Stimulated activated CD8-positive, alpha-beta memory T cell treated with anti-CD3 and anti-CD28 coated beads, Interleukin-4, amount 100 ng/mL, for 24 hours (primary cell): ENCODE data around the gene COL24A1.
"Not testable (repeated sequence)": the region's sequence is repeated elsewhere in the genome, so short reads cannot be mapped to it uniquely, and the experiment has no call there.

Experiments used
- DNase-seq: peaks from one replicate; pipeline ENCODE4 v3.0.0-alpha.2; 2020; ENCODE audit warnings: low read depth

COL24A1 gene

DNA sequence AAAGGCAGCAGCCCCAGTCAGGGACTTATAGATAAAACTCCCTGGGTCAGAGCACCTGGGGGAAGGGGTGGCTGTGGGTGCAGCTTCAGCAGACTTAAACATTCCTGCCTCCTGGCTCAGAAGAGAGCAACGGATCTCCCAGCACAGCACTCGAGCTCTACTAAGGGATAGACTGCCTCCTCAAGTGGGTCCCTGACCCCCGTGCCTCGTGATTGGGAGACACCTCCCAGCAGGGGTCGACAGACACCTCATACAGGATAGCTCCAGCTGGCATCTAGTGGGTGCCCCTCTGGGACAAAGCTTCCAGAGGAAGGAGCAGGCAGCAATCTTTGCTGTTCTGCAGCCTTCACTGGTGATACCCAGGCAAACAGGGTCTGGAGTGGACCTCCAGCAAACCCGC lies 84.1 kb downstream of the COL24A1 start:
- not testable (repeated sequence) for DNase-seq

DNA sequence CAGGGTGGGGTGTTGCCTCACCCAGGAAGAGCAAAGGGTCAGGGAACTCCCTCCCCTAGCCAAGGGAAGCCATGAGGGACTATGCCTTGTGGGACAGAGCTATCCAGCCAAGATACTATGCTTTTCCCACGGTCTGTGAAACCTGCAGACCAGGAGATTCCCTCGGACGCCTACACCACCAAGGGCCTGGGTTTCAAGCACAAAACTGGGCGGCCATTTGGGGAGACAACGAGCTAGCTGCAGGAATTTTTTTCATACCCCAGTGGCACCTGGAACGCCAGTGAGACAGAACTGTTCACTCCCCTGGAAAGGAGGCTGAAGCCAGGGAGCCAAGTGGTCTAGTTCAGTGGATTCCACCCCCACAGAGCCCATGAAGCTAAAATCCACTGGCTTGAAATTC lies 84.7 kb downstream of the COL24A1 start:
- not testable (repeated sequence) for DNase-seq

DNA sequence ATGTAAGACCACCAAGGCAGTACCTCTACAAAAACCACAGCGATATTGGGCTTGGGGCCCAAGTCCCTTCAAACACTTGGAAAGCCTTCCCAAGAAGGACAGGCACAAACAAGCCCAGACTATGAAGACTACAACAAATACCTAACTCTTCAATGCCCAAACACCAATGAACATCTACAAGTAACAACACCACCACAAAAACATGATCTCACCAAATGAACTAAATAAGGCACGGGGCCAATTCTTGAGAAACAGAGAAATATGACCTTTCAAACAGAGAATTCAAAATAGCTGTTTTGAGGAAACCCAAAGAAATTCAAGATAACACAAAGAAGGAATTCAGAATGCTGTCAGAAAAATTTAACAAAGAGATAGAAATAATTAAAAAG lies 86.8 kb downstream of the COL24A1 start:
- DNase-seq = no peak

DNA sequence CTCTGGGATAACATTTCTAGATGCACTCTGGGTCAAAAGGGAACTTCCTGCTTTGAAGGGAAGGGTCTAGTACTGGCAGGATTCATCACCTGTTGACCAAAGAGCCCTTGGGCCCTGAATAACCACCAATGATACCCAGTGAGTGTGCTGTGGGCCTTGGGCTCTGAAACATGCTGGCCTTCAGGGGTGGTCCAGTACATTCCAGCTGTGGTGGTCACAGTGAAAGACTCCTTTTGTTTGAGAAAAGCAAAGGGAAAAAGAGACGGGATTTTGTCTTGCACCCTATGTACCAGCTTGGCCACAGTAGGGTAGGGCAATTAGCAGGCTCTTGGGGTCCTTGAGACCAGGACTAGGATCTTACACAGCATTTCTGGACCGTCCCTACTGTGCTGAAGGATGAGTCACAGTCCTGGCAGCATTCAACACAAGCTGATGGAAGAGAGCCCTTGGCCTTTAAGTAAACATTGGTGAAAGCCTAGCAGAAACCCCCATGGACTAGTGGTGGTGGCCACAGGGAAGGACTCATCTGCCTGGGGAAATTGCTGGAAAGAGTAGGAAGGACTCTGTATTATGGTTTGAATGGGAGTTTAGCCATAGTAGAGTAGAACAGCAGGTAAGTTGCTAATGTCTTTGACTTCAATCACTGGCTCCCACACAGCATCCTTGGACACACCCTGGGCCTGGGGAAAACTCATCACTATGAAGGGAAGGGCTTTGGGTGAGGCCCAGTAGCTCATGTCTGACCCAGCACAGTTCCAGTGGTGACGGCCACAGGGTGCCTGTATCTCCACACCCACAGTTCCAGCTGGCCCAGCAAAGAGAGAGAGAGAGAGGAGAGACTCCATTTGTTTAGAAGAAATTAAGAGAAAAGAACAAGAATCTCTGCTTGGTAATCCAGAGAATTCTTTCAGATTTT lies 87.5 kb downstream of the COL24A1 start:
- no peak for DNase-seq

DNA sequence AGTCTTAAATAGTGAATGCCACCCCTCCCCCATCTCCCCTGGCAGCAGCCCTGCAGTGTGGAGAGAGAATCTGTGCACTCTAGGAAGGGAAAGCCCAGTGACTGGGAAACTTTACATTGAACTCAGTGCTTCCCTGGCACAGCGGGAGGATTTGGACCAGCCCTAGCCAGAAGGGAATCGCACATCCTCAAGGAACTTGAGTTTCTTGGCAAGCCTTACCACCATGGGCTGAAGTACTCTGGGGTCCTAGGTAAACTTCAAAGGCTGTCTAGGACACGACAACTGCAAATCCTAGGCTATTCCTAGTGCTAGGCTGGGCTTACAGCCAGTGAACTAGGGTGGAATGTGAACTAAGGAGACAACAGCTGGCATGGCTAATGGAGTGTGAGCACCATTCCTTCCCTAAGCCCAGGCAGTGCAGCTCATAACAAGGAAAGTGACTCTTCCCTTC lies 88.3 kb downstream of the COL24A1 start:
- DNase-seq = no peak

DNA sequence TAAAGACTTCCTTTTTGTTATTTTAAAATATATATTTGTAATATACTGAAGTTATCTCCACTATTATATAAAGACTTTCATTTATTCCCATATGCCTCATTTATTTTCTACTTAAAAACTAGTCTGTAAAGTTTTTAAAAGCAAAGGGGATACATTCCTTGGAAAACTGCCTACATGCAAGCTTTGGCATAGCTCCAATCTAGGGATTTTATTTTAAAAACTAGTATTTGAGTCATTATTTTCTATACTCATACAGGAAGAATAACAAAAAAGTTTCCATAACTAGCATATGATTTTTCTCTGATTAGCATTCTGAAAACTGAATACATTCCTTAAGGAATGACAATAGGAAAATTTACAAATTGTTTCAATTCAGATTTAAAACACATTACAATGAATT lies 88.9 kb downstream of the COL24A1 start:
- DNase-seq = no peak

DNA sequence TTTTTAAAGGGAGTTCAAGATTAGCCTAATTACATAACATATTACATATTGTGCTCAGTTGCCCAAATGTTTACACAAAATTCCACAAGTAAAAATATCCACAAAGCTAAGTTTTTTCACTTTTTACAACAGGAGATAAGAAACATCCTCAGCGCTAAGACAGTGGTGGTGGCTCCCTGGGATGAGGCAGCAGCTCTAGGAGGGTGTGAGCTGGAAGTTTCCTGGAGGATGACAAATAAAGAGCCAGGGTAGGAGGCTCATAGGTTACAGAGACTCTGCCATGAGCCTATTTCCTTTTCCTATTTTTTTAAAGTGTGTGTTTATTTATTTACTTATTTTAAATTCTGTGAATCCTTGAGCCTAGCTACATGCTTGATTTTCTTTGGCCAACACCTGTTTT lies 91.7 kb downstream of the COL24A1 start:
- DNase-seq = no peak

DNA sequence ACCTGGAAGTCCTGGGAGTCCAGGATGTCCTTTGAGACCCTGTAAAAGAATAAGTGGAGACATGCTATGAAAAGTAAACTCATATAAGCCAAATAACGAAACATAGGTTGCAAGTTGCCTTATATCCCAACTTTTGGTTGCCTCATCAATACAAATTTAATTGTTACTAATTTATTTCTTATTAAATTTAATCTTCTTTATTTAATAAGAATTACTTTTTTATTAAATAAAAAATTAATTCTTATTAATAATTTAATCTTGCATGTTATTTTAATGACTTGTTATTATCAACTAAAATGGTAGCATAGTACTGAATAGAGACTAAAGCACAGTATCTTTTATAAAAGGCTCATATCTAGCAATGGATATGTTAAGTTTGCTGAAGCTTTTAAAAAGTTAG lies 92.9 kb downstream of the COL24A1 start:
- no peak for DNase-seq

DNA sequence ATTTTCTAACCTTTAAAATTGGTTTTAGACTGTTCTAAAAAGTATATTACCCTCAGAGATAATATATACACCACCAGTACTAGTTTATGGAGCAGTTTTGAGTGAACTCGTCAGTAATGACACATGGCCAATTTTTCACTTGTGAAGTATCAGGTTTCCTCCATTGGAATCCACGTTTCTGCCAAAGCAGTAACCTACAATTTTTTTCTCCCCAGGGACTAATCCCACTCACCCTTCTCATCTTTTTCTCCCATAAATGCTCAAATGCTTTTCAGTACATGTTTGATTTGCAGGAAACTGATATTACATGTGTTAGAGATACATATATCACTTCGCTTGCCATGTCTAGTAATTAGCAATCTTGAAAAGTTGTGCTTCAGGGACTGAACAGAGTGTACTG lies 94.1 kb downstream of the COL24A1 start:
- DNase-seq = no peak

DNA sequence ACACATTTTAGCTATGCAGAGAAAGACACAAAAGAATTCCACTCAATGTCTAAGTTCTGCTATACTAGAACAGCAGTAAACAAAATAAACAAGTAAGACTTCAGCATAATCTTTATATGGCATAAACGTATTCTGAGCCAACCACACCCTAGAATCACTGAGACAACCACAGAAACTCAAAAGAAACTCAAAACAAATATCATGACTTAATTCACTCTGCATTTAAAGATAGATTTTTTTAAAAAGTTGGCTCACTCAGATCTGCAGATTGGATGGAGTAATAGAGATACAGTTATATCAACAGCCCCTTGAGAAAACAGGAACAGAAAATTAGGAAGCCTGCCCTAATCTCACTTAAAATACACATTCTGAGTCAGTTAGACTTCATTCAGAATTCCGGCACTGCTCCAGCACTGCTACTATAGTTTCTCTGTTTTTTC lies 95.0 kb downstream of the COL24A1 start:
- no peak for DNase-seq

DNA sequence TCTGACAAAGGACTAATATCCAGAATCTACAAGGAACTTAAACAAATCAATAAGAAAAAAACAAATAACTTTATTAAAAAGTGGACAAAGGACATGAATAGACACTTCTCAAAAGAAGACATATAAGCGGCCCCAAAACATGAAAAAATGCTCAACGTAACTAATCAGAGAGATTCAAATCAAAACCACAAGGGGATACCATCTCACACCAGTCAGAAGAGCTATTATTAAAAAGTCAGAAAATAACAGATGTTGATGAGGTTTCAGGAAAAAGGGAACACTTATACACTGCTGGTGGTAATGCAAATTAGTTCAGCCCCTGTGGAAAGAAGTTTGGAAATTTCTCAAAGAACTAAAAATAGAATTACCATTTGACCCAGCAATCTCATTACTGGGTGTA lies 102.2 kb downstream of the COL24A1 start:
- no peak for DNase-seq

DNA sequence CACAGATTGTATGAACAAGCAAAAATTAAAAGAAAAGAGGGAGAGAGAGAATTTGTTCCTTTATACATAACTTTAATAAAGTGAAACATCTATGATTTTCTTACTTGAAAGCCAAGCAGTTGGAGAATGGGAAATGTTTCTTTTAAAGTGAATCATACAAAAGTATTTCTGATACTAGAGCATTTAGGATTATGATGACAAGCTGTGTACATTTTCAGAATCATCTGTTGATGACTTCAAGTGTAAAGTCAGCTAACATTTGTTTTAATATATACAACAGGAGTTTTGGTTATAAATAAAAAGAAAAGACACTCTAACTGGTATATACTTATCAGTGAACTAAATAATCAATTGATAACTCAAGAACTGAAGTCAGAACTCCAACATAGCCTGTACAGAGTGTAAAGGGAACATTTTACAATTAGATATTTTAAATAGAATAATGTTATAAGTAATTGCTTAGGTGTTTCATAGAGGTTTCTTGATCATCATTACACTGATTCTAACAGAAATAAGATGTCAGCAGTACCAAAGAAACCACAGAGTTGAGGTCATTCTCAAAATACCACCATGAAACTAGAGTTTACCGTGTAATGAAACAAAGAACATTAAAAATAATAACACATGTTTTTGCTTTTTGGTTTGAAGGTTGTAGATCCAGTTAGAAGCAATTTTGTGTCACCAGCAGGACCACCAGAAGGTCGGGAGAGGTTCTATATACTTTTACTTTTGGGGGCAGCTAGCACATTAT lies 103.4 kb downstream of the COL24A1 start:
- DNase-seq = no peak

DNA sequence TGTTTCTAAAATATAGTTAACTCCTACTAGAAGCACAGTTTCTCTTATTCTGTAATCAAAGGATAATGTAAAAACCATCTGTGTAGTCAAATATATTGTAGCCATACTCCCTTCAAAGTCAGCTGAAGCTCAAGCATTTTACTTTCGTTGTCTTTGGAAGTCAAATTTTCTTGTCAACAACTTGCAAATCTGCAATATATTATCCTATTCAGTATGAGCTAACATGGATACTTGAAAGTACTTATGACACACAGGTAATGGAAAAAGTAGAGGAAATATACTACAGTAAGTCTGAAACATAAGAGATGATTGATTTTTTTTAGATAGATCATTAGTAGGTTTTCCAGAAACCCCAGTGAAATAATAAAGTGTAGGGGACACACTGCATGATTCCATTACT lies 121.5 kb downstream of the COL24A1 start:
- no peak for DNase-seq

DNA sequence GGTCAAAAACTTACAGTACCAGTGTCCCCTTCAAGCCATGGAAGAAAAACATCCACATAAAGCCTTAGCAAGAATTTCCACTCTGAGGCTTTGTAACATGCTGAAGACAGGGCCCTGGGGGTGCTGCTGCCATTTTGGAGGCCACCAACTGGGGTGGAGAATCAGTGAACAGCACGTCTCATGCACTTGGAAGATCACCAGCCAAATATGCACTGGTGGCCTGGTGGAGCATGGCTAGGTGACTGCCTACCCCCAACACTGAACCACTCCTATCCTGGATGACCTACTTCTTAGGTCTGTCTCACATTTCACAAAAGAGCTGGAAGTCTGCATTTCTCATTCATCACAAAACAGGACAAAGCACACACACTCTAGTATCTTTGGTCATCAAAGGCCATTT lies 126.4 kb downstream of the COL24A1 start:
- DNase-seq = no peak

DNA sequence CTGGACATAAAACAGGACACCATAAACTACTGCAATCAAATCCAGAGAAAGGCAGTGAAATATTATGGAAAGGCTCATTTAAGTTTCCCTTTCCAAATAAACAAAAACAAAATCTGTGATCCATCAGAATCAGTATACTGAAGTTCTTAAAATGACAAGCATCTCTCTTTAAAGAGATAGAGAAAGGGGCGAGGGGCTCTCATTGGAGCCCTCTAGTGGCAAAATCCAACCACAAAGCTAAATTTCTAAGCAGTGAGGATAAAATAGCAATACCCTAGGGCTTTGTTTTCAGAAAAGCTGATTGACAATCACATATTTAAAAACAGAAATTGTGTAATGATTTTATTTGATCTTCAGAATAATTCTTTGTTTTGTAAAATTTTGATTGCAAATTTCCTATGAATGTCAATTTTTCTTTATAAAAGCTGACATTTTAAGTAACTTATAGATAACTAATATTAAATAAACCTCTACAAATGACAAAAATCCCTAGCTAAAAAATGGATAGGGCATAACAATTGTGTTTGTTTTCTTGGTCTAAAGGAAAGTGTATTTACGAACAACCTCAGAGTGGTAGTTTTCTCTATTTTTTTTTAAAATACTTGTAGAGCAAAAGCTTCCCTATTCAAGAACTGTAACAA lies 138.2 kb downstream of the COL24A1 start:
- DNase-seq = no peak

DNA sequence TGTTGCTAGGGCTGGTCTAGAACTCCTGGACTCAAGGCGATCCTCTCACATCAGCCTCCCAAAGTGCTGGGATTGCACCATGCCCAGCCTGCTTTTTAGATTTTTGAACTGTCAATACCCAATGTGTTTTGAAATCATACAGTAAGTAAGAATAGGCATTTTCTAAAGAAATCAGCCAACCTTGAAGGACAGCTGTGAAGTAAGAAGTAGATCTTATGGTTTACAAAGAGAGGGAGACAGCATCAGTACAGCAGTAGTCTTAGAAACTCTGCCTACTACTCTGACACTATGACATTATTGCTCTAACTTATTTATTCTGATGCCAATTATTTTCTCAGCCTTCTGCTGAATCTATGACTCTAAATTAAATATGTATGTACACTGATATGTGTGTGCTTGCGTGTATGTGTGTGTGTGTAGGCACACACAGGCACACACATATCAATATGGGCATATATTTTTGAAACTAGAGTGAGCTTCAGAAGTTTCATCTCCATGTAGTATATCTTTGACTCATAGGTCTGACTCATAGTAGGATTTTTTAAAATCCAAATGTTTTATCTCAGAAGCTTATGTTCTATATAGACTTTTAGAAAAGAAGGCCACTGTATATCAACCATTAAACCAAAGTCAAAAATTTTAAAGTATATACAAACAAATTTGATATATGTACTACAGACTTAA lies 140.4 kb downstream of the COL24A1 start:
- DNase-seq = no peak

DNA sequence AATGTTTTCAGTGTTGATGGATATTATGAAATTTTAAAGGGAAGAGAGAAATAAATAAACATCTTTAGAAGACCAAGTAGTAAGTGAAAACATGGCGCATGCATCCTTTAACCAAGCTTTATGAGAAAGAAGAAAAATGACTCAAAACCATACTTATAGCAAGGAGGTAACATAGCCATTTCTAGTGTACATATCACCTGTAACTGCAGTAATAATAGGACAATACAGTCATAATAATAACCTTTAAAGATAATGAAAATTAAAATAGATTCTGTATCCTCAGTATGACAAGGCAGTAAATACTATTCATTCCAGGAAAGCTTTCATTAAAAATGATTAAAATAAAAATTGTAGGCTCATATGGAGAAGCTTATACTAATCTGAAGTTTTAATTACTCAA lies 141.2 kb downstream of the COL24A1 start:
- DNase-seq = no peak

DNA sequence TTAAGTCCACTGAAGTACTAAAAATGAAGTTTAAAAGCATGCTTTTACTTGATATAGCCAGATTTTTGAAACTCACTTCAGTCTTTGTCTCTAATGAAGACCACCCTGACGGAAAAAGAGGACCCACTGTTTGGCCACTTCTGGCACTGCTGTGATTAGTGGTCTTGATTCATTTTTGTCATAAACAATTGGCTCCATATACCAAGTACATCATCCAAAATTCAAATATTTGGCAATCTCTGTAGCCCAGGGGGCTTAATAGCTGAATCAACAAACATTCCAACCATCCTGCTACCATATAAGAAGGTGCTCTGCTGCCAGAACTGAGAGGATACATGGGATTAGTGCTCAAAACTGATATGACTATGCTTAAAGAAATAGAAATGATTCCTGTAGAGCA lies 156.0 kb downstream of the COL24A1 start:
- no peak for DNase-seq

DNA sequence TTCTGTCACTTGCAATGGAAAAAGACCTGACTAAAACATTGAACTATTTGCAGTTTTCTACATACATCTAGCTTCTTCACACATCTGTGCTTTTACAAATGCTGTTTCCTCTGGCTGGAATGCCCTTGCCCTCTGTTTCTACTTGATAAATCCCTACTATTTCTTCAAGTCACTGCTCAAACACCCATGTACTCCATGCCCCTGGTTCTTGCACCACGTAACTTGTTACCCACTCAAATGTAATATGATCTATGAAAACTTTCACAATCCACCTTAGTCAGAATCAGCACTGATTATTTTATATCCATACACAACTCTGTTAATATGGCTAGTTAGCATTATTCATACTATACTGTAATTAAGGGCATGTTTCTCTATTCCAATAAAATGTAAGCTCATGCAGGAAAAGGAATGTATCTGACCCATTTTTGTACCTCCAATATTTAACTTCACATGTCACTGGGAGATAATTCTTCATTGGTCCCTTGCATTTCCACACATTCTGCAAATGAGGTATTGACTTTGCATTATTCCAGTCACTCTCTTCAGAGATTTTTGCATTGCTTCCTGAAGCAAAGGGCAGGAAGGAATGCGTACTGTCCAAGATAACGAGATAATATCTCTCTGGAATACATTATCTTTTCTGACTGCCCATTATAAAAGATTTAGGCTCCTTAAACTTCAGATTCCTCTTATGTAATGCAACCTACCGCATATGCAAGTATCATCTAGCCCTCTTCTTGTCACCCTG lies 158.3 kb downstream of the COL24A1 start:
- DNase-seq = no peak

DNA sequence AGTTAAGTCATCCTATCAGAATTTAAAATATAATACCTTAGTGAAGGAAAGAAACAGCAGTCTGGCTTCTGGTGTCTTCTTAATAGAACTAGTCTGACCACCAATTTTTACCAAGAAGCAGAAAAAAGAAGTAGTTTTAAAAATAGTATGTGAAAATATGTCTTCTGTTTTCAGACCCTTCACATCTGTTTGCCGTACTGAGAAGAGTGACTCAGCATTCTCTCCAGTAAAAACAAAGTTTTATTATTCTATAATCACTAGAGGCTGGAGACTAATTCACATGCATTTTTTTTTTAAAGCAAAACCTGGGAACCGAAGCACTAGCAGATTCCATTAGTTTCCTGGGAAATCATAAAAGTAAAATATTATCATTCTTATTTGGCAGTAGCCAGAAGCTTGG lies 163.8 kb downstream of the COL24A1 start:
- no peak for DNase-seq

DNA sequence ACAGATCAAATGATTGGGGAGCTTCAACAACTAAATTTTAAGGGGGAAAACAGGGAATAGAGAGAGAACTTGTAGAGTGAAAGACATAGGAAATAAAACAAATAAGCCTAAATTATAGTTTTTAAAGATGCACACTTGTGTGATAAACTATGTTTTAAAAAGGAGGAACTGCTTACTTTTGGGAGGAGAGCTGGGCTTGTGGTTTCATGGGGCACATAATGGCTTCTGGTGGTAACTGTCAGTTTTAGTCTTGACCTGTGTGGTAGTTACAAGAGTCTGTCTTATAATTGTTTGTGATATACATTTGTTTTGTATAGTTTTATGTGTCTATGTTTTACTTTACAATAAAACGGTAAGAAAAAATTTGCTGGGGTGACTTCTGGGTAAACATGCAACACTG lies 165.3 kb downstream of the COL24A1 start:
- DNase-seq = no peak
